ENCODE data around the gene ASB5.

ASB5 gene

DNA sequence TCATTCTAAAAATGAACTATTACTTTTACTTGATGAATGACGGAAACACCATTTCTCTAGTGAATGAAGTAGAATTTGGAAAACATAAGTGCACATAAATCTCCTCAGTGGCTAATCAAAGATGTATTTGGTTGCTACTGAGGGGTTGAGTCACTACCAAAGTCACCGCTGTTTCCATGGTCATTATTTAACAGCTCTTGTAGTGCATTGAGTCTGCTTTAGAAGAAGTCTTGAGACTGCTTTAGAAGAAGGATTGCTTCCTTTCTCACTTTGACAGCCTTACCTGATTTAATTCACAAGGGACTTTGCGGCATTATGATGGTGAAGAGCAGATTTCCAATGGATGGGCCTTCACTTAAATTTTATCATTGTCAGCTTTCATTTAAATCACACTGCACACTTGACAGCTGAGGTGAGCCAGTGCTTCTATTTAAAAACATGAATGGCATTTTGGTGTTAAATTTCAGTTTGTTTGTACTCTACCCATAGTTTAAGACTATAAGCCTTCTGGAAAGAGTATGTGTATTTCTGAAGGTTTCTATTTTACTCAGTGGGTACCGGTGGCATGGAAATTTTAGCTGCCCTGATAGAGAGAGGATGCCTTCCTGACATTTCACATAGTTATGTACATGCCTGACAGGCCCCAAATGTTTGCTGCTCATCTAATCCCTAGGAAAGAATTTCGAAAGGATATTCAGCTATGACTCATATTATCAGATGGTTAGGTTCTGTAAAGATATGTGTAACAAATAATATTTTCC is 9.5 kb downstream of the ASB5 start:
- TF ChIP-seq, protein P1, sequence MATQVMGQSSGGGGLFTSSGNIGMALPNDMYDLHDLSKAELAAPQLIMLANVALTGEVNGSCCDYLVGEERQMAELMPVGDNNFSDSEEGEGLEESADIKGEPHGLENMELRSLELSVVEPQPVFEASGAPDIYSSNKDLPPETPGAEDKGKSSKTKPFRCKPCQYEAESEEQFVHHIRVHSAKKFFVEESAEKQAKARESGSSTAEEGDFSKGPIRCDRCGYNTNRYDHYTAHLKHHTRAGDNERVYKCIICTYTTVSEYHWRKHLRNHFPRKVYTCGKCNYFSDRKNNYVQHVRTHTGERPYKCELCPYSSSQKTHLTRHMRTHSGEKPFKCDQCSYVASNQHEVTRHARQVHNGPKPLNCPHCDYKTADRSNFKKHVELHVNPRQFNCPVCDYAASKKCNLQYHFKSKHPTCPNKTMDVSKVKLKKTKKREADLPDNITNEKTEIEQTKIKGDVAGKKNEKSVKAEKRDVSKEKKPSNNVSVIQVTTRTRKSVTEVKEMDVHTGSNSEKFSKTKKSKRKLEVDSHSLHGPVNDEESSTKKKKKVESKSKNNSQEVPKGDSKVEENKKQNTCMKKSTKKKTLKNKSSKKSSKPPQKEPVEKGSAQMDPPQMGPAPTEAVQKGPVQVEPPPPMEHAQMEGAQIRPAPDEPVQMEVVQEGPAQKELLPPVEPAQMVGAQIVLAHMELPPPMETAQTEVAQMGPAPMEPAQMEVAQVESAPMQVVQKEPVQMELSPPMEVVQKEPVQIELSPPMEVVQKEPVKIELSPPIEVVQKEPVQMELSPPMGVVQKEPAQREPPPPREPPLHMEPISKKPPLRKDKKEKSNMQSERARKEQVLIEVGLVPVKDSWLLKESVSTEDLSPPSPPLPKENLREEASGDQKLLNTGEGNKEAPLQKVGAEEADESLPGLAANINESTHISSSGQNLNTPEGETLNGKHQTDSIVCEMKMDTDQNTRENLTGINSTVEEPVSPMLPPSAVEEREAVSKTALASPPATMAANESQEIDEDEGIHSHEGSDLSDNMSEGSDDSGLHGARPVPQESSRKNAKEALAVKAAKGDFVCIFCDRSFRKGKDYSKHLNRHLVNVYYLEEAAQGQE (IDR thresholded peaks at IDR 0.05; ENCODE audit: insufficient read depth in 1 of 2, low read depth in 2 of 2, low read length in 2 of 2) = no peak
- TF ChIP-seq TAF1 (IDR thresholded peaks at IDR 0.05; ENCODE audit: borderline replicate concordance, insufficient read depth, low read length) (no peak), POLR2AphosphoS5 (IDR thresholded peaks at IDR 0.05; ENCODE audit: low read depth, low read length) (no peak), FOXP2 (optimal IDR thresholded peaks at IDR 0.05; ENCODE audit: borderline replicate concordance, extremely low read depth, extremely low read length, insufficient read depth) (no peak), SIN3A (IDR thresholded peaks at IDR 0.05; ENCODE audit: borderline replicate concordance, insufficient read depth, low read length) (no peak)

DNA sequence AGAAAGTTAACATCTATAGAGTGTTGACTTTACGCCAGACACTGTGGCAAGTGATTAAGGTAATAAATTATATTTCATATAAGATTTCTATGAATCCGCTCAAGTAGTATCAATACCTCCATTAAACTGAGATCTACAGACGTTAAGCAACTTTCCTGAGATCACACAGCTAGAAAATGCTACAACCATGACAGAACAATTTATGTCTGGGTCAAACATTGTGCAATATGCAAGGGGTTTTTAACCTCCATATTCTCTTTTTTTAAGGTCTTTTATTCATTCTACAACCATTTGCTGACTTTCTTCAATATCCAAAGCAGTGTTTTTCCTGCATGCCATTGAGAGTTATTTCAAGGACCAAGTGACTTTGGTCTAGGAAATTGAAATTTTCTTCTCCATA is 10.9 kb downstream of the ASB5 start:
- no peak for TF ChIP-seq SIN3A (IDR thresholded peaks at IDR 0.05; ENCODE audit: borderline replicate concordance, insufficient read depth, low read length)
- no peak for TF ChIP-seq POLR2AphosphoS5 (IDR thresholded peaks at IDR 0.05; ENCODE audit: low read depth, low read length)
- no peak for TF ChIP-seq FOXP2 (optimal IDR thresholded peaks at IDR 0.05; ENCODE audit: borderline replicate concordance, extremely low read depth, extremely low read length, insufficient read depth)
- TF ChIP-seq TAF1 (IDR thresholded peaks at IDR 0.05; ENCODE audit: borderline replicate concordance, insufficient read depth, low read length) = no peak
- TF ChIP-seq, protein P1 (IDR thresholded peaks at IDR 0.05; ENCODE audit: insufficient read depth in 1 of 2, low read depth in 2 of 2, low read length in 2 of 2) = no peak

DNA sequence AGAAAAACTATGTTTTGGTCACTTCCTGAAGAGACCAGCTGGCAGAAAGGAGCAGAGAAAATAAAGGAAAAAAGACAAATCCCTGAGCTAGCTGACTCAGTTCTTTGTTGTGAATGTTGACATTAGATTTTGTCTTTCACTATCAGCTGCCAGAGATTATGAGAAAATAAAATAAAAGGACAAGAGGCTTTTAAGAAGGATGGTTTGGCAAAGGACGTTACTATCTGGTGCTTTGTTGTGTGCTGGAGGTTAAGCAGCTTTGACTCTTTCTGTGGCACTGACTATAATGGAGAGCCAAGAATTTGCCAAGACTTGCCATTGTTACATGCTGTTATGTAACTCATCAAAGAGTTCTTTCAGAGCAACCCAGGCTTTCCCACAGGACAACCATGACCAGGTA is 12.1 kb downstream of the ASB5 start:
- TF ChIP-seq SIN3A (IDR thresholded peaks at IDR 0.05; ENCODE audit: borderline replicate concordance, insufficient read depth, low read length) (no peak), POLR2AphosphoS5 (IDR thresholded peaks at IDR 0.05; ENCODE audit: low read depth, low read length) (no peak), FOXP2 (optimal IDR thresholded peaks at IDR 0.05; ENCODE audit: borderline replicate concordance, extremely low read depth, extremely low read length, insufficient read depth) (no peak), TAF1 (IDR thresholded peaks at IDR 0.05; ENCODE audit: borderline replicate concordance, insufficient read depth, low read length) (no peak)
- TF ChIP-seq, protein P1 (IDR thresholded peaks at IDR 0.05; ENCODE audit: insufficient read depth in 1 of 2, low read depth in 2 of 2, low read length in 2 of 2) = no peak

- TF ChIP-seq, protein P1 (IDR thresholded peaks at IDR 0.05; ENCODE audit: insufficient read depth in 1 of 2, low read depth in 2 of 2, low read length in 2 of 2) = no peak
Observed at GRCh38 chr4:176242764-176243347, 26.2 kb downstream of the ASB5 start.
